Neural cell (in vitro differentiated cells): ENCODE measurements around the gene CARHSP1. TPM values are rescaled to one million over a fixed set of nuclear protein-coding genes. Genes with fewer than 3 reads are reported as not detected.

Experiments used
- H2AFZ ChIP-seq: fragments of 200-600, 300-800 bp; sonication (generic), shearing (Covaris generic); 2 replicates; pipeline ENCODE4 v1.6.0; 2014; ENCODE audit warnings: low read depth, mild to moderate bottlenecking, antibody characterized with exemption, low read length, moderate library complexity
- H3F3A ChIP-seq: fragments of 200-600 bp; shearing (Covaris generic); 2 replicates; pipeline ENCODE4 v1.6.1; 2016; ENCODE audit warnings: mild to moderate bottlenecking, moderate library complexity, mixed read lengths, antibody characterized with exemption, low read length; ENCODE audit not compliant: insufficient read depth, poor library complexity, severe bottlenecking
- H3K27ac ChIP-seq: fragments of 200-600, 300-800 bp; sonication (generic), shearing (Covaris generic); 2 replicates; pipeline ENCODE4 v1.5.1; 2014; ENCODE audit warnings: mild to moderate bottlenecking, low read length, moderate library complexity
- H3K27me3 ChIP-seq: fragments of 300-800, 200-600 bp; sonication (generic), shearing (Covaris generic); 2 replicates; pipeline ENCODE4 v1.6.0; 2014; ENCODE audit warnings: mild to moderate bottlenecking, low read depth, low read length, moderate library complexity; ENCODE audit not compliant: insufficient read depth
- H3K36me3 ChIP-seq: fragments of 300-800, 200-600 bp; sonication (generic), shearing (Covaris generic); 2 replicates; pipeline ENCODE4 v1.5.1; 2014; ENCODE audit warnings: mild to moderate bottlenecking, antibody characterized with exemption, low read length, moderate library complexity; ENCODE audit not compliant: insufficient read depth
- H3K4me2 ChIP-seq: fragments of 300-800, 200-600 bp; sonication (generic), shearing (Covaris generic); 2 replicates; pipeline ENCODE4 v1.6.0; 2014; ENCODE audit warnings: mild to moderate bottlenecking, low read length
- H3K4me3 ChIP-seq: fragments of 300-800, 200-600 bp; sonication (generic), shearing (Covaris generic); 2 replicates; pipeline ENCODE4 v1.5.1; 2014; ENCODE audit warnings: mild to moderate bottlenecking, low read length, moderate library complexity
- H3K79me2 ChIP-seq: fragments of 200-600 bp; shearing (Covaris generic); replicated peaks from 2 replicates; pipeline ENCODE4 v1.6.0; 2014; ENCODE audit warnings: mild to moderate bottlenecking, low read length, moderate library complexity; ENCODE audit not compliant: insufficient read depth
- H3K9ac ChIP-seq: fragments of 300-800, 200-600 bp; sonication (generic), shearing (Covaris generic); 2 replicates; pipeline ENCODE4 v1.6.1; 2016; ENCODE audit warnings: mild to moderate bottlenecking, low read length, mixed read lengths
- H3K9me2 ChIP-seq: fragments of 200-600 bp; shearing (Covaris generic); 2 replicates; pipeline ENCODE4 v1.6.1; 2016; ENCODE audit warnings: mild to moderate bottlenecking, low read length, mixed read lengths; ENCODE audit not compliant: insufficient read depth
- H3K9me3 ChIP-seq: fragments of 200-600, 300-800 bp; sonication (generic), shearing (Covaris generic); 2 replicates; pipeline ENCODE4 v1.6.1; 2016; ENCODE audit warnings: mild to moderate bottlenecking, mixed run types, low read length, moderate library complexity, mixed read lengths
- H4K20me1 ChIP-seq: fragments of 200-600 bp; shearing (Covaris generic); 2 replicates; pipeline ENCODE4 v1.6.1; 2016; ENCODE audit warnings: mild to moderate bottlenecking, mixed run types; ENCODE audit not compliant: insufficient read depth
- EP300 ChIP-seq: fragments of 450-650 bp; conservative IDR thresholded peaks from 2 replicates; pipeline ENCODE4 v1.6.1; 2014; ENCODE audit warnings: antibody characterized with exemption, mild to moderate bottlenecking, moderate library complexity; ENCODE audit not compliant: poor library complexity, severe bottlenecking
- EZH2 ChIP-seq: fragments of 200-600, 300-800 bp; shearing (Covaris generic), sonication (generic); IDR thresholded peaks from 2 replicates; pipeline ENCODE4 v1.6.1; 2014; ENCODE audit warnings: antibody characterized with exemption, low read length, borderline replicate concordance, mild to moderate bottlenecking; ENCODE audit not compliant: insufficient read depth, poor library complexity, severe bottlenecking
- MXI1 ChIP-seq: fragments of 450-650 bp; conservative IDR thresholded peaks from 2 replicates; pipeline ENCODE4 v1.6.1; 2014; ENCODE audit warnings: antibody characterized with exemption, mild to moderate bottlenecking; ENCODE audit not compliant: poor library complexity, severe bottlenecking
- POLR2AphosphoS5 ChIP-seq: IDR thresholded peaks from 2 replicates; pipeline ENCODE4 v1.6.1; 2012
- RAD21 ChIP-seq: fragments of 450-650 bp; conservative IDR thresholded peaks from 2 replicates; pipeline ENCODE4 v1.6.1; 2014; ENCODE audit warnings: antibody characterized with exemption, mild to moderate bottlenecking, moderate library complexity
- SMC3 ChIP-seq: fragments of 450-650 bp; conservative IDR thresholded peaks from 2 replicates; pipeline ENCODE4 v1.6.1; 2014; ENCODE audit warnings: antibody characterized with exemption, mild to moderate bottlenecking, moderate library complexity; ENCODE audit not compliant: poor library complexity
- TAF1 ChIP-seq: IDR thresholded peaks from 2 replicates; pipeline ENCODE4 v1.6.1; 2012; ENCODE audit warnings: low read depth
- polyA plus RNA-seq: library from polyadenylated mRNA; depleted of rRNA; stranded (reverse); fragments of >200 nt; gene quantifications from 2 replicates; pipeline ENCODE4 v1.2.3, GENCODE V29; 2014
- TF ChIP-seq, protein P1 (sequence below): fragments of 450-650 bp; IDR thresholded peaks from 2 replicates; pipeline ENCODE4 v1.5.1; 2014; ENCODE audit warnings: antibody characterized with exemption, mild to moderate bottlenecking, moderate library complexity; ENCODE audit not compliant: poor library complexity, severe bottlenecking
- TF ChIP-seq, protein P2 (sequence below): IDR thresholded peaks from 2 replicates; pipeline ENCODE4 v1.6.1; 2012; ENCODE audit warnings: borderline replicate concordance

CARHSP1 gene
- polyA plus RNA-seq, 1 donor from 2014 or later, result 102 TPM

DNA sequence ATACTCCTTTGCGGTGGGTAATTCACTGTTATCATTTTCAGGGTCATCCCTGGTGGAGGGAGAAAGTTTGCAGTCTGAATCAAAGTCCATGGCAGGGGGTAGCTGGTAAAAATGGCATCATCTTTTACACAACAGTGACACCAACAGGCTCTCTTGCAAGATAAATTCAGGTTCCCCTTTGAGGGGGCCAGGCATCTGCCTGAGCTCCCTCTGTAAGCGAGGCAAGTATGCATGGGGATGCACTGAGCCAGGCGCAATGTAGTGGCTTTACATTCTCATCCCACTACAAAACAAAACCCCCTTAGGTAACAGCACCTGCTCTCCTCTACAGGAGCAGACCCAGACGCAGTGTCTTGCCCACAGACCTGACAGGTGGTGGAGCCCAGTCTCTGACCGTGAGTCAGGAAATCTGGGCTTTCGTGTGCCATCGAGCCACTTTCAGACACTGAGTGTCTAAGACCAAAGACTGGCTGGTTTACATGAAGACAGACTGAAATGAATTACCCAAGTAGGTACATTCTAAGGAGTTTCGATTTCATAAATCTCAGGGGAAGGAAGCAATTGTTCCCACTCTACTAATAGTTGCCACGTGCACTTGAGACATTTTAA, 31.0 kb upstream of the CARHSP1 start:
- no peaks in the 10 kb centered on the region for H4K20me1 ChIP-seq
- peaks cover 10% of the 10 kb centered on the region for H3K36me3 ChIP-seq
- no peaks in the 10 kb centered on the region for H3K27me3 ChIP-seq
- H3K27ac ChIP-seq, result no peak overlapping the region
- H3F3A ChIP-seq, result no peaks in the 10 kb centered on the region
- H3K4me2 ChIP-seq, result no peak overlapping the region
- no peak overlapping the region for H3K4me3 ChIP-seq
- TF ChIP-seq SMC3 (no peak), RAD21 (no peak), EP300 (no peak), TAF1 (no peak)
- TF ChIP-seq, protein P1, sequence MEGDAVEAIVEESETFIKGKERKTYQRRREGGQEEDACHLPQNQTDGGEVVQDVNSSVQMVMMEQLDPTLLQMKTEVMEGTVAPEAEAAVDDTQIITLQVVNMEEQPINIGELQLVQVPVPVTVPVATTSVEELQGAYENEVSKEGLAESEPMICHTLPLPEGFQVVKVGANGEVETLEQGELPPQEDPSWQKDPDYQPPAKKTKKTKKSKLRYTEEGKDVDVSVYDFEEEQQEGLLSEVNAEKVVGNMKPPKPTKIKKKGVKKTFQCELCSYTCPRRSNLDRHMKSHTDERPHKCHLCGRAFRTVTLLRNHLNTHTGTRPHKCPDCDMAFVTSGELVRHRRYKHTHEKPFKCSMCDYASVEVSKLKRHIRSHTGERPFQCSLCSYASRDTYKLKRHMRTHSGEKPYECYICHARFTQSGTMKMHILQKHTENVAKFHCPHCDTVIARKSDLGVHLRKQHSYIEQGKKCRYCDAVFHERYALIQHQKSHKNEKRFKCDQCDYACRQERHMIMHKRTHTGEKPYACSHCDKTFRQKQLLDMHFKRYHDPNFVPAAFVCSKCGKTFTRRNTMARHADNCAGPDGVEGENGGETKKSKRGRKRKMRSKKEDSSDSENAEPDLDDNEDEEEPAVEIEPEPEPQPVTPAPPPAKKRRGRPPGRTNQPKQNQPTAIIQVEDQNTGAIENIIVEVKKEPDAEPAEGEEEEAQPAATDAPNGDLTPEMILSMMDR, result no peak
- no peak overlapping the region for H3K9ac ChIP-seq
- no peaks in the 10 kb centered on the region for H3K9me3 ChIP-seq
- H2AFZ ChIP-seq, result no peak overlapping the region
- no peaks in the 10 kb centered on the region for H3K79me2 ChIP-seq
- no peaks in the 10 kb centered on the region for H3K9me2 ChIP-seq

DNA sequence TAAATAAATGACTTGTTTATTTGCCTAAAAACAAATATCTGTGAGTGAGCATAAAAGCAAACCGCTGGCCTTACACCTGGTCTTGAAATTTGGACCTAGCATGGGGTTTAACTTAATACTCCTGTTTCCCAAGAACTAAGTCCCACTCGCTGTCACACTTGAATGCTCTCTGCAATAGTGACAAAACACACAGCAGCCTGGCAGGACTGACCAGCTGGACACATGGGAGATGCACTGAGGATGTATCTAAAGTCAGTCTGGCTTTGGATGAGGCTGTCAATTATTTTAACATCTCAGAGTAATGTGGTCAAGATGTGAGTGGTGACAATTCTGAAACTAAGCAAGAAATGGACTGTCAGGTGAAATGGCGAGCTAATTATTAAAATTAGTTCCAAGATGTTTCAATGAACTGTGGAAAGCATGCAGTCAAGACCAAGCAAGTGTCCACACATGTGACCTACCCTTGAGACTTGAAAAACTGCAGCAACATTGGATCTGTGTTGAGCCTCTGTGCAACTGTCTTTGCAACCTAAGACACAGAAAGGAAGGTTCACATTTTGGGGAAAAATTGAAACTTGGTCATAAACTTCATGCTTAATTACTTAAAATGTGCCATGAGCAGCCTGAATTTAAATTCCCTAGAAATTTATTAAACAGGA, 30.0 kb upstream of the CARHSP1 start:
- H3K4me3 ChIP-seq, result no peak overlapping the region
- no peaks in the 10 kb centered on the region for H3K9me2 ChIP-seq
- no peak overlapping the region for H3K27ac ChIP-seq
- no peaks in the 10 kb centered on the region for H3K9me3 ChIP-seq
- no peak overlapping the region for H3K4me2 ChIP-seq
- H3K79me2 ChIP-seq, result no peaks in the 10 kb centered on the region
- H3K9ac ChIP-seq, result no peak overlapping the region
- TF ChIP-seq EP300 (no peak), POLR2AphosphoS5 (no peak), TAF1 (no peak), EZH2 (no peak), SMC3 (no peak), RAD21 (no peak), MXI1 (no peak)
- TF ChIP-seq, protein P2, sequence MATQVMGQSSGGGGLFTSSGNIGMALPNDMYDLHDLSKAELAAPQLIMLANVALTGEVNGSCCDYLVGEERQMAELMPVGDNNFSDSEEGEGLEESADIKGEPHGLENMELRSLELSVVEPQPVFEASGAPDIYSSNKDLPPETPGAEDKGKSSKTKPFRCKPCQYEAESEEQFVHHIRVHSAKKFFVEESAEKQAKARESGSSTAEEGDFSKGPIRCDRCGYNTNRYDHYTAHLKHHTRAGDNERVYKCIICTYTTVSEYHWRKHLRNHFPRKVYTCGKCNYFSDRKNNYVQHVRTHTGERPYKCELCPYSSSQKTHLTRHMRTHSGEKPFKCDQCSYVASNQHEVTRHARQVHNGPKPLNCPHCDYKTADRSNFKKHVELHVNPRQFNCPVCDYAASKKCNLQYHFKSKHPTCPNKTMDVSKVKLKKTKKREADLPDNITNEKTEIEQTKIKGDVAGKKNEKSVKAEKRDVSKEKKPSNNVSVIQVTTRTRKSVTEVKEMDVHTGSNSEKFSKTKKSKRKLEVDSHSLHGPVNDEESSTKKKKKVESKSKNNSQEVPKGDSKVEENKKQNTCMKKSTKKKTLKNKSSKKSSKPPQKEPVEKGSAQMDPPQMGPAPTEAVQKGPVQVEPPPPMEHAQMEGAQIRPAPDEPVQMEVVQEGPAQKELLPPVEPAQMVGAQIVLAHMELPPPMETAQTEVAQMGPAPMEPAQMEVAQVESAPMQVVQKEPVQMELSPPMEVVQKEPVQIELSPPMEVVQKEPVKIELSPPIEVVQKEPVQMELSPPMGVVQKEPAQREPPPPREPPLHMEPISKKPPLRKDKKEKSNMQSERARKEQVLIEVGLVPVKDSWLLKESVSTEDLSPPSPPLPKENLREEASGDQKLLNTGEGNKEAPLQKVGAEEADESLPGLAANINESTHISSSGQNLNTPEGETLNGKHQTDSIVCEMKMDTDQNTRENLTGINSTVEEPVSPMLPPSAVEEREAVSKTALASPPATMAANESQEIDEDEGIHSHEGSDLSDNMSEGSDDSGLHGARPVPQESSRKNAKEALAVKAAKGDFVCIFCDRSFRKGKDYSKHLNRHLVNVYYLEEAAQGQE, result no peak
- TF ChIP-seq, protein P1, result no peak
- peaks cover 13% of the 10 kb centered on the region for H3K36me3 ChIP-seq
- H3K27me3 ChIP-seq, result no peaks in the 10 kb centered on the region
- no peaks in the 10 kb centered on the region for H4K20me1 ChIP-seq
- no peak overlapping the region for H2AFZ ChIP-seq
- no peaks in the 10 kb centered on the region for H3F3A ChIP-seq
